Type B pancreatic cell (in vitro differentiated cells): Measurements from ENCODE around the gene DENND1C. TPM values are rescaled to one million over a fixed set of nuclear protein-coding genes. Genes with fewer than 3 reads are reported as not detected.

ENCODE experiments used
- DNase-seq: peaks from one replicate; pipeline ENCODE4 v3.0.0; 2021; ENCODE audit warnings: mixed read lengths; ENCODE audit not compliant: unreplicated experiment; ENCODE audit errors: extremely low spot score
- H3K27ac Mint-ChIP-seq: 2 replicates; pipeline ENCODE4 v1.8.0; 2021; ENCODE audit warnings: mild to moderate bottlenecking, mixed read lengths
- H3K27me3 Mint-ChIP-seq: 2 replicates; pipeline ENCODE4 v1.8.0; 2021; ENCODE audit warnings: mixed read lengths
- H3K36me3 Mint-ChIP-seq: 2 replicates; pipeline ENCODE4 v1.8.0; 2021; ENCODE audit warnings: mixed read lengths
- H3K4me1 Mint-ChIP-seq: one replicate; pipeline ENCODE4 v1.8.0; 2021; ENCODE audit warnings: mixed read lengths; ENCODE audit not compliant: unreplicated experiment
- H3K4me3 Mint-ChIP-seq: 2 replicates; pipeline ENCODE4 v1.8.0; 2021; ENCODE audit warnings: mild to moderate bottlenecking, mixed read lengths
- H3K9me3 Mint-ChIP-seq: 2 replicates; pipeline ENCODE4 v1.8.0; 2021; ENCODE audit warnings: mixed read lengths
- CTCF ChIP-seq: fragments of 200-600 bp; sonication (generic); conservative IDR thresholded peaks from 2 replicates; pipeline ENCODE4 v1.5.0; 2021; ENCODE audit warnings: antibody characterized with exemption, mild to moderate bottlenecking
- total RNA-seq: library from RNA; stranded (reverse); gene quantifications from 2 replicates; pipeline ENCODE4 v1.2.1, GENCODE V29; 2021; ENCODE audit warnings: low replicate concordance

DENND1C gene
- total RNA-seq, 1 donor from 2014 or later: 0.94 TPM

- H3K27ac Mint-ChIP-seq: no peak overlapping the region
- H3K4me3 Mint-ChIP-seq: no peak overlapping the region
- peaks cover 32% of the 10 kb centered on the region for H3K36me3 Mint-ChIP-seq
- TF ChIP-seq CTCF: no peak
- no peaks in the 10 kb centered on the region for H3K4me1 Mint-ChIP-seq
- H3K27me3 Mint-ChIP-seq: no peaks in the 10 kb centered on the region
- DNase-seq: no peak
- H3K9me3 Mint-ChIP-seq: no peaks in the 10 kb centered on the region
These were observed 28.7 kb downstream of the DENND1C start for GRCh38 chr19:6452899-6453298.

- Mint-ChIP-seq H3K4me1 (no peaks in the 10 kb centered on the region), H3K36me3 (peaks cover 32% of the 10 kb centered on the region), H3K27me3 (no peaks in the 10 kb centered on the region), H3K4me3 (no peak overlapping the region), H3K9me3 (no peaks in the 10 kb centered on the region), H3K27ac (no peak overlapping the region)
- no peak for TF ChIP-seq CTCF
- DNase-seq: no peak
These were observed 29.4 kb downstream of the DENND1C start for GRCh38 chr19:6452223-6452614.

GRCh38 chr19:6451583-6452222 lies 29.9 kb downstream of the DENND1C start:
- TF ChIP-seq CTCF: no peak
- no peak for DNase-seq
- H3K36me3 Mint-ChIP-seq: peaks cover 34% of the 10 kb centered on the region

GRCh38 chr19:6450166-6450565 lies 31.4 kb downstream of the DENND1C start:
- H3K36me3 Mint-ChIP-seq: peaks cover 35% of the 10 kb centered on the region
- no peak for DNase-seq
- no peaks in the 10 kb centered on the region for H3K9me3 Mint-ChIP-seq
- H3K4me3 Mint-ChIP-seq: no peak overlapping the region
- TF ChIP-seq CTCF: no peak
- H3K27me3 Mint-ChIP-seq: no peaks in the 10 kb centered on the region
- H3K27ac Mint-ChIP-seq: peak overlapping the region; percentile 22
- no peaks in the 10 kb centered on the region for H3K4me1 Mint-ChIP-seq

More at GRCh38 chr19:6451583-6452222, 29.9 kb downstream of the DENND1C start:
- Mint-ChIP-seq H3K4me1 (no peaks in the 10 kb centered on the region), H3K27ac (no peak overlapping the region), H3K27me3 (no peaks in the 10 kb centered on the region), H3K9me3 (no peaks in the 10 kb centered on the region), H3K4me3 (no peak overlapping the region)

- TF ChIP-seq CTCF: no peak
- Mint-ChIP-seq H3K36me3 (peaks cover 27% of the 10 kb centered on the region), H3K4me3 (no peak overlapping the region), H3K27ac (no peak overlapping the region), H3K9me3 (no peaks in the 10 kb centered on the region), H3K27me3 (no peaks in the 10 kb centered on the region), H3K4me1 (no peaks in the 10 kb centered on the region)
- no peak for DNase-seq
These were observed 33.5 kb downstream of the DENND1C start for GRCh38 chr19:6448045-6448444.
